ENCODE results near the gene ZNF764. TPM values are rescaled to one million over a fixed set of nuclear protein-coding genes. Genes with fewer than 3 reads are reported as not detected.

Gene ZNF764
- total and polyA plus RNA-seq, 9 of the 15 experiments (the other 6 are each of a cell fraction or from before 2014, with no cell fraction given) = 0.69 to 10.1 (median 4.1) TPM

GRCh38 chr16:30541502-30542329 is 16.5 kb downstream of the ZNF764 start (continued):
- TF ChIP-seq ZBTB11 (CRISPR knock-in tag; IDR thresholded peaks at IDR 0.05) = peak in 1 of 3 experiments; percentile 43; a peak in 1 of 6 replicates
- no peak for TF ChIP-seq CEBPG (CRISPR knock-in tag; IDR thresholded peaks at IDR 0.05)
- no peak for TF ChIP-seq CEBPG (tag; conservative IDR thresholded peaks at IDR 0.05 in 1 of 2, IDR thresholded peaks at IDR 0.05 in 1 of 2)
- TF ChIP-seq NR2C1 (IDR thresholded peaks at IDR 0.05) = no peak; the same call in 1 of the 2 replicates
- no peak for TF ChIP-seq NR2C1 (tag; IDR thresholded peaks at IDR 0.05)
- no peak for TF ChIP-seq NFIX (CRISPR knock-in tag; IDR thresholded peaks at IDR 0.05; ENCODE audit: low read depth)
- TF ChIP-seq TCF3 (CRISPR knock-in tag; IDR thresholded peaks at IDR 0.05) = peak; percentile 62
- 0 out of 2 replicates have a peak, but pooled peaks have one; percentile 15 for TF ChIP-seq MTA3 (IDR thresholded peaks at IDR 0.05; ENCODE audit: borderline replicate concordance)
- no peak for TF ChIP-seq HNRNPUL1 (IDR thresholded peaks at IDR 0.05; ENCODE audit: low read length)
- peak; percentile 50 for TF ChIP-seq SMARCE1 (IDR thresholded peaks at IDR 0.05)
- no peak for TF ChIP-seq ZNF408 (CRISPR knock-in tag; IDR thresholded peaks at IDR 0.05; ENCODE audit: low read depth)
- TF ChIP-seq NCOR1 (IDR thresholded peaks at IDR 0.05) = peak; percentile 64
- no peak for TF ChIP-seq IRF1 (CRISPR knock-in tag; IDR thresholded peaks at IDR 0.05; ENCODE audit: borderline replicate concordance)
- peak; percentile 48; the same call in 1 of the 2 replicates for TF ChIP-seq ZBTB7A (IDR thresholded peaks at IDR 0.05; ENCODE audit: borderline replicate concordance, control insufficient read depth, low read depth, low read length)
- peak; percentile 88 for TF ChIP-seq ZEB2 (IDR thresholded peaks at IDR 0.05)
- no peak for TF ChIP-seq CAMTA2 (CRISPR knock-in tag; conservative IDR thresholded peaks at IDR 0.05)
- TF ChIP-seq ZNF316 (IDR thresholded peaks at IDR 0.05) = peak; percentile 70
- no peak for TF ChIP-seq ZNF699 (CRISPR knock-in tag; IDR thresholded peaks at IDR 0.05; ENCODE audit: insufficient replicate concordance)
- peak; percentile 70; the same call in 1 of the 2 replicates for TF ChIP-seq KLF16 (IDR thresholded peaks at IDR 0.05)
- TF ChIP-seq ZBTB26 (CRISPR knock-in tag; IDR thresholded peaks at IDR 0.05) = no peak

Measured in K562 (cell line).